ENCODE results near the gene WASF3.
A peak's percentile ranks its signal among the peaks of the same experiment; 100 is the strongest.

The WASF3 gene

DNA sequence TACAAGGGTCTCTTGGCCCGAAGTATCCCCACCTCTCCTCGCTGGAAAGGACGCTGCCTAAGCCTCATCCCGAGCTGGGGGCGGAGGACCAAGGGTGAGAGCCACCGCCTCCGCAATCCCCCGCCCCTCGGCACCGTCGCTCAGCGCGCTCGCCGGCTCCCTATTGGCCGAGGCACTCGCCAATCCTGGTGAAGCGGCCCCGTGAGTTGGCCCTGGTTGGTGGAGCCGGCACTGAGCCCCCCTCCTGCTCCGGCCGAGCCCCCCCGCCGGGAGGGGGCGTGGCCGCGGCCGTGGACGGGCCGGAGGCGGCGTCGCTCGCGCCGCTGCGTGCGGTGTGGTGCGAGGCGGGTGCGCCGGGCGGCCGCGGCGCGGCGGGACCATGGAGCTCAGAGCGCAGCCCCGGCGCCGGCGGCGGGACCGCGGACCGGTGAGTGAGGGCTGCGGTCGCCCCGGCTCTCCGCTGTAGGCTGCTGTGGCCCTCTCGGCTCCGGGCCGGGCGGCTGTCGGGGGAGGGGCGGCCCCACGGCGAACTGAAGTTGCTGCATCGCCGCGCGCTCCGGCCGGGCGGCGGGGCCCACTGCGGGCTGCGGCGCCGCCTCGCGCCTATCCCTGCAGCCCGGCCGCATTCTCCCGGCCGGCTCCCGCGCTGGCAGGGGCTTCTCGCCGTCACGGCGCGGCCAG lies at the start of gene WASF3:
WASF3 (plus strand) TSS at position 291 of the 681 bp plus-strand sequence. CDS start 84,588 bp downstream, outside the sequence.
- H3K36me3 ChIP-seq (replicated peaks; ENCODE audit: insufficient read depth, low read length): no peaks in the 10 kb centered on the region
- no peaks in the 10 kb centered on the region for H3K79me2 ChIP-seq (ENCODE audit: low read length)
- no peaks in the 10 kb centered on the region for H3K9me3 ChIP-seq (replicated peaks; ENCODE audit: insufficient read depth, low read length)
- H3K9me2 ChIP-seq (replicated peaks; ENCODE audit: insufficient read depth, low read length): no peaks in the 10 kb centered on the region
- no peaks in the 10 kb centered on the region for H3K4me1 ChIP-seq (ENCODE audit: low read length)
- 0 out of 2 replicates have a peak, but pooled peaks cover 6% of the 10 kb centered on the region for H3K27me3 ChIP-seq (replicated peaks; ENCODE audit: insufficient read depth, low read length)
- H3K9ac ChIP-seq (ENCODE audit: low read length): peak within 1 kb of the TSS; percentile 34; the same call in 1 of the 2 replicates
- peak within 1 kb of the TSS; percentile 59 for H3K4me2 ChIP-seq (ENCODE audit: low read depth, low read length)
- TF ChIP-seq EZH2 (optimal IDR thresholded peaks at IDR 0.05; ENCODE audit: low read depth, low read length) (no peak), EZH2phosphoT487 (IDR thresholded peaks at IDR 0.05; ENCODE audit: low read length) (no peak)
- TF ChIP-seq, protein P1, sequence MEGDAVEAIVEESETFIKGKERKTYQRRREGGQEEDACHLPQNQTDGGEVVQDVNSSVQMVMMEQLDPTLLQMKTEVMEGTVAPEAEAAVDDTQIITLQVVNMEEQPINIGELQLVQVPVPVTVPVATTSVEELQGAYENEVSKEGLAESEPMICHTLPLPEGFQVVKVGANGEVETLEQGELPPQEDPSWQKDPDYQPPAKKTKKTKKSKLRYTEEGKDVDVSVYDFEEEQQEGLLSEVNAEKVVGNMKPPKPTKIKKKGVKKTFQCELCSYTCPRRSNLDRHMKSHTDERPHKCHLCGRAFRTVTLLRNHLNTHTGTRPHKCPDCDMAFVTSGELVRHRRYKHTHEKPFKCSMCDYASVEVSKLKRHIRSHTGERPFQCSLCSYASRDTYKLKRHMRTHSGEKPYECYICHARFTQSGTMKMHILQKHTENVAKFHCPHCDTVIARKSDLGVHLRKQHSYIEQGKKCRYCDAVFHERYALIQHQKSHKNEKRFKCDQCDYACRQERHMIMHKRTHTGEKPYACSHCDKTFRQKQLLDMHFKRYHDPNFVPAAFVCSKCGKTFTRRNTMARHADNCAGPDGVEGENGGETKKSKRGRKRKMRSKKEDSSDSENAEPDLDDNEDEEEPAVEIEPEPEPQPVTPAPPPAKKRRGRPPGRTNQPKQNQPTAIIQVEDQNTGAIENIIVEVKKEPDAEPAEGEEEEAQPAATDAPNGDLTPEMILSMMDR (IDR thresholded peaks at IDR 0.05; ENCODE audit: low read length): no peak
- peak within 1 kb of the TSS; percentile 75 for H3K4me3 ChIP-seq (ENCODE audit: low read length)
- peak; percentile 96 for DNase-seq
- H4K20me1 ChIP-seq (ENCODE audit: insufficient read depth, low read length): no peaks in the 10 kb centered on the region
- H3K27ac ChIP-seq (ENCODE audit: low read length): no peak within 1 kb of the TSS
- H2AFZ ChIP-seq (ENCODE audit: low read length): peak within 1 kb of the TSS; percentile 94
- no peaks in the 10 kb centered on the region for H3F3A ChIP-seq (ENCODE audit: insufficient read depth, low read length)

DNA sequence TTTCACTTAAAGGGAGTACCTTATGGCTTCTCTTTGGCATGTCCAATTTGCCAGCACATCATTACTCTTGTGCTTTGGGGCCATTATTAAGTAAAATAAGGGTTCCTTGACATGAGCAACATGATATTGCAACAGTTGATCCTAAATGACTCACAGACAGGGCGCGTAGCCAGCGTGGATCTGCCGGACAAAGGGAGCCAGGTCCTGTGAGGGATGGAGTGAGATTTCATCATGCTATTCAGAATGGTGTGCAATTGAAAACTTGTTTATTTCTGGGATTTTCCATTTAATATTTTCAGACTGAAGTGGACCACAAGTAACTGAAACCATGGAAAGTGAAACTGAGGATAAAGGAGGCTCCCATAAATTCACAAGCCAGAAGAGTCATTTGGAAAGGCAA lies 48.6 kb upstream of the WASF3 start:
- H3K4me3 ChIP-seq (ENCODE audit: low read length): no peak overlapping the region
- no peaks in the 10 kb centered on the region for H3K79me2 ChIP-seq (ENCODE audit: low read length)
- no peaks in the 10 kb centered on the region for H3K4me1 ChIP-seq (ENCODE audit: low read length)
- no peak for DNase-seq
- H3F3A ChIP-seq (ENCODE audit: insufficient read depth, low read length): no peaks in the 10 kb centered on the region
- no peak overlapping the region for H3K27ac ChIP-seq (ENCODE audit: low read length)
- TF ChIP-seq EZH2 (optimal IDR thresholded peaks at IDR 0.05; ENCODE audit: low read depth, low read length): no peak
- H4K20me1 ChIP-seq (ENCODE audit: insufficient read depth, low read length): no peaks in the 10 kb centered on the region
- H3K9me2 ChIP-seq (replicated peaks; ENCODE audit: insufficient read depth, low read length): no peaks in the 10 kb centered on the region
- H3K9me3 ChIP-seq (replicated peaks; ENCODE audit: insufficient read depth, low read length): no peaks in the 10 kb centered on the region
- no peak overlapping the region for H3K9ac ChIP-seq (ENCODE audit: low read length)
- H2AFZ ChIP-seq (ENCODE audit: low read length): no peak overlapping the region
- H3K4me2 ChIP-seq (ENCODE audit: low read depth, low read length): no peak overlapping the region
- H3K36me3 ChIP-seq (replicated peaks; ENCODE audit: insufficient read depth, low read length): no peaks in the 10 kb centered on the region
- no peaks in the 10 kb centered on the region for H3K27me3 ChIP-seq (replicated peaks; ENCODE audit: insufficient read depth, low read length)

DNA sequence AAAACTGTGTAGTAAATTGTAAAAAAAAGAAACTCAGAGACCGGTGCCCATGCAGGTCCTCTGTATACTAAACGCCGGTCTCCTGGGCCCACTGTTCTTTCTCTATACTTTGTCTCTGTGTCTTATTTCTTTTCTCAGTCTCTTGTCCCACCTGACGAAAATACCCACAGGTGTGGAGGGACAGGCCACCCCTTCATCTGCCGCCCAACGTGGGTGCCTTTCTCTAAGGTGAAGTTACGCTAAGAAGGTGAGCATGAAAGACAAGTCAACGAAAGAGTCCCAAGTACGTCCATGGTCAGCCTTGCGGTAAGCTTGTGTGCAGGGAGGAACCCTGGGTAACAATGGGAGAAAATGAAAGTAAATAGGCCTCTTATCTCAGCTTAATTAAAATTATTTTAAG lies 48.0 kb upstream of the WASF3 start:
- no peak overlapping the region for H3K4me2 ChIP-seq (ENCODE audit: low read depth, low read length)
- H3K27ac ChIP-seq (ENCODE audit: low read length): no peak overlapping the region
- no peaks in the 10 kb centered on the region for H3K9me3 ChIP-seq (replicated peaks; ENCODE audit: insufficient read depth, low read length)
- no peaks in the 10 kb centered on the region for H3K36me3 ChIP-seq (replicated peaks; ENCODE audit: insufficient read depth, low read length)
- no peaks in the 10 kb centered on the region for H3K27me3 ChIP-seq (replicated peaks; ENCODE audit: insufficient read depth, low read length)
- no peak overlapping the region for H2AFZ ChIP-seq (ENCODE audit: low read length)
- H3K79me2 ChIP-seq (ENCODE audit: low read length): no peaks in the 10 kb centered on the region
- H3K9ac ChIP-seq (ENCODE audit: low read length): no peak overlapping the region
- H4K20me1 ChIP-seq (ENCODE audit: insufficient read depth, low read length): no peaks in the 10 kb centered on the region
- H3K4me3 ChIP-seq (ENCODE audit: low read length): no peak overlapping the region
- TF ChIP-seq EZH2 (optimal IDR thresholded peaks at IDR 0.05; ENCODE audit: low read depth, low read length) (no peak), EZH2phosphoT487 (IDR thresholded peaks at IDR 0.05; ENCODE audit: low read length) (no peak)
- TF ChIP-seq, protein P1 (IDR thresholded peaks at IDR 0.05; ENCODE audit: low read length): no peak
- H3K9me2 ChIP-seq (replicated peaks; ENCODE audit: insufficient read depth, low read length): no peaks in the 10 kb centered on the region
- no peak for DNase-seq
- H3F3A ChIP-seq (ENCODE audit: insufficient read depth, low read length): no peaks in the 10 kb centered on the region
- H3K4me1 ChIP-seq (ENCODE audit: low read length): no peaks in the 10 kb centered on the region

- no peak overlapping the region for H3K4me2 ChIP-seq (ENCODE audit: low read depth, low read length)
- no peaks in the 10 kb centered on the region for H3K27me3 ChIP-seq (replicated peaks; ENCODE audit: insufficient read depth, low read length)
- no peak overlapping the region for H3K27ac ChIP-seq (ENCODE audit: low read length)
- DNase-seq: no peak
- no peaks in the 10 kb centered on the region for H3F3A ChIP-seq (ENCODE audit: insufficient read depth, low read length)
- H3K4me3 ChIP-seq (ENCODE audit: low read length): no peak overlapping the region
- H3K9me2 ChIP-seq (replicated peaks; ENCODE audit: insufficient read depth, low read length): no peaks in the 10 kb centered on the region
- no peaks in the 10 kb centered on the region for H3K9me3 ChIP-seq (replicated peaks; ENCODE audit: insufficient read depth, low read length)
- no peaks in the 10 kb centered on the region for H3K36me3 ChIP-seq (replicated peaks; ENCODE audit: insufficient read depth, low read length)
- no peak overlapping the region for H3K9ac ChIP-seq (ENCODE audit: low read length)
- no peaks in the 10 kb centered on the region for H3K79me2 ChIP-seq (ENCODE audit: low read length)
- H2AFZ ChIP-seq (ENCODE audit: low read length): no peak overlapping the region
- no peaks in the 10 kb centered on the region for H4K20me1 ChIP-seq (ENCODE audit: insufficient read depth, low read length)
- no peaks in the 10 kb centered on the region for H3K4me1 ChIP-seq (ENCODE audit: low read length)
- TF ChIP-seq, protein P1 (IDR thresholded peaks at IDR 0.05; ENCODE audit: low read length): no peak
- no peak for TF ChIP-seq EZH2 (optimal IDR thresholded peaks at IDR 0.05; ENCODE audit: low read depth, low read length)
- TF ChIP-seq EZH2phosphoT487 (IDR thresholded peaks at IDR 0.05; ENCODE audit: low read length): no peak
These were observed 43.6 kb upstream of the WASF3 start for GRCh38 chr13:26513931-26514330.
